Right lobe of liver (tissue), 4 donors: Measurements from ENCODE around the gene CNOT3.

ENCODE experiments used
- CTCF ChIP-seq, 4 donors: fragments of 200-600 bp in 3 of 4; fragments of 450-650 bp in 1 of 4; IDR thresholded peaks; one replicate each; pipeline versions ENCODE4 v1.5.1 to v1.8.0; 2016 to 2022; ENCODE audit warnings: antibody characterized with exemption in 4 of 4, mild to moderate bottlenecking in 2 of 4
- POLR2A ChIP-seq: fragments of 450-650 bp; IDR thresholded peaks from one replicate; pipeline ENCODE4 v1.6.1; 2017; ENCODE audit warnings: antibody characterized with exemption, mild to moderate bottlenecking
- donor health status: DM: no; HTN: no; CAD: no.
- donor health status: DM: no; HTN: no; CAD: no.
- donor health status: DM: no; HTN: yes; CAD: no.

- no peak for TF ChIP-seq CTCF (IDR thresholded peaks at IDR 0.05)
- no peak for TF ChIP-seq POLR2A
Observed at GRCh38 chr19:54106716-54107115, 30.8 kb upstream of the CNOT3 start.
